Liver (tissue), 3 donors: ENCODE data around the gene ARHGAP6.

Source experiments
- JUND ChIP-seq, 2 donors: IDR thresholded peaks; 2 replicates each; pipeline ENCODE4 v1.6.1; 2016; ENCODE audit warnings: antibody characterized with exemption in 2 of 2
- RAD21 ChIP-seq, 2 donors: IDR thresholded peaks; 2 replicates each; pipeline ENCODE4 v1.6.1; 2016; ENCODE audit warnings: antibody characterized with exemption in 2 of 2, mild to moderate bottlenecking in 2 of 2
- TAF1 ChIP-seq: conservative IDR thresholded peaks from 2 replicates; pipeline ENCODE4 v1.6.1; 2016; ENCODE audit warnings: antibody characterized with exemption, mild to moderate bottlenecking
- YY1 ChIP-seq: IDR thresholded peaks from 2 replicates; pipeline ENCODE4 v1.6.1; 2016; ENCODE audit warnings: antibody characterized with exemption, mild to moderate bottlenecking
- TF ChIP-seq, protein P1 (sequence below): fragments of 150-350 bp; IDR thresholded peaks from 2 replicates; pipeline ENCODE4 v1.5.1; 2017; ENCODE audit warnings: improper control_type of control experiment, low read depth, low read length; ENCODE audit not compliant: missing input control
- TF ChIP-seq, protein P2 (sequence below): IDR thresholded peaks from 2 replicates; pipeline ENCODE4 v1.6.1; 2016; ENCODE audit warnings: antibody characterized with exemption
- TF ChIP-seq, protein P3 (sequence below): IDR thresholded peaks from 2 replicates; pipeline ENCODE4 v1.6.1; 2016; ENCODE audit warnings: antibody characterized with exemption, mild to moderate bottlenecking
- donor health status: healthy.
- donor health status: healthy.

DNA sequence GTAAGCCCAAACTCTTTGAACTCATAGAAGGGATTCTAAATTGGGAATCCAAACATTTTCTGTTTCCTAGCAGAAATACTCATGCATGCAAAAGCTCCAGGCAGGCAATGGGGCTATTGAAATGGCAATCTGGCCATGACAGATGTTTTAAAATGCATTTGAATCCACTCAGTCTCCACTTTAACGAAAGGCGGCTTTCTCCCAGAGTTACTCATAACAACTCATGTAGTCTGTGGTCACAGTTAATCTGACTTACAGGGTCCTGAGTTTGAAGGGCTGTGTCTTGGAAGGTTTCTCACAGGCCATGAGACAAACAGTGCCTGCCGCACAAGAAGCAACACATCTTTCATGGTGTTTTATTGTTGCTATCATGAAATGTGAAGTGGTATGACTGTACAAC is 186.8 kb downstream of the ARHGAP6 start:
- TF ChIP-seq, protein P1, sequence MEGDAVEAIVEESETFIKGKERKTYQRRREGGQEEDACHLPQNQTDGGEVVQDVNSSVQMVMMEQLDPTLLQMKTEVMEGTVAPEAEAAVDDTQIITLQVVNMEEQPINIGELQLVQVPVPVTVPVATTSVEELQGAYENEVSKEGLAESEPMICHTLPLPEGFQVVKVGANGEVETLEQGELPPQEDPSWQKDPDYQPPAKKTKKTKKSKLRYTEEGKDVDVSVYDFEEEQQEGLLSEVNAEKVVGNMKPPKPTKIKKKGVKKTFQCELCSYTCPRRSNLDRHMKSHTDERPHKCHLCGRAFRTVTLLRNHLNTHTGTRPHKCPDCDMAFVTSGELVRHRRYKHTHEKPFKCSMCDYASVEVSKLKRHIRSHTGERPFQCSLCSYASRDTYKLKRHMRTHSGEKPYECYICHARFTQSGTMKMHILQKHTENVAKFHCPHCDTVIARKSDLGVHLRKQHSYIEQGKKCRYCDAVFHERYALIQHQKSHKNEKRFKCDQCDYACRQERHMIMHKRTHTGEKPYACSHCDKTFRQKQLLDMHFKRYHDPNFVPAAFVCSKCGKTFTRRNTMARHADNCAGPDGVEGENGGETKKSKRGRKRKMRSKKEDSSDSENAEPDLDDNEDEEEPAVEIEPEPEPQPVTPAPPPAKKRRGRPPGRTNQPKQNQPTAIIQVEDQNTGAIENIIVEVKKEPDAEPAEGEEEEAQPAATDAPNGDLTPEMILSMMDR = no peak
- no peak for TF ChIP-seq RAD21 (IDR thresholded peaks at IDR 0.05)
- TF ChIP-seq, protein P2, sequence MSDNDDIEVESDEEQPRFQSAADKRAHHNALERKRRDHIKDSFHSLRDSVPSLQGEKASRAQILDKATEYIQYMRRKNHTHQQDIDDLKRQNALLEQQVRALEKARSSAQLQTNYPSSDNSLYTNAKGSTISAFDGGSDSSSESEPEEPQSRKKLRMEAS = no peak
- no peak for TF ChIP-seq JUND (IDR thresholded peaks at IDR 0.05)
- no peak for TF ChIP-seq TAF1
- no peak for TF ChIP-seq YY1
- TF ChIP-seq, protein P3, sequence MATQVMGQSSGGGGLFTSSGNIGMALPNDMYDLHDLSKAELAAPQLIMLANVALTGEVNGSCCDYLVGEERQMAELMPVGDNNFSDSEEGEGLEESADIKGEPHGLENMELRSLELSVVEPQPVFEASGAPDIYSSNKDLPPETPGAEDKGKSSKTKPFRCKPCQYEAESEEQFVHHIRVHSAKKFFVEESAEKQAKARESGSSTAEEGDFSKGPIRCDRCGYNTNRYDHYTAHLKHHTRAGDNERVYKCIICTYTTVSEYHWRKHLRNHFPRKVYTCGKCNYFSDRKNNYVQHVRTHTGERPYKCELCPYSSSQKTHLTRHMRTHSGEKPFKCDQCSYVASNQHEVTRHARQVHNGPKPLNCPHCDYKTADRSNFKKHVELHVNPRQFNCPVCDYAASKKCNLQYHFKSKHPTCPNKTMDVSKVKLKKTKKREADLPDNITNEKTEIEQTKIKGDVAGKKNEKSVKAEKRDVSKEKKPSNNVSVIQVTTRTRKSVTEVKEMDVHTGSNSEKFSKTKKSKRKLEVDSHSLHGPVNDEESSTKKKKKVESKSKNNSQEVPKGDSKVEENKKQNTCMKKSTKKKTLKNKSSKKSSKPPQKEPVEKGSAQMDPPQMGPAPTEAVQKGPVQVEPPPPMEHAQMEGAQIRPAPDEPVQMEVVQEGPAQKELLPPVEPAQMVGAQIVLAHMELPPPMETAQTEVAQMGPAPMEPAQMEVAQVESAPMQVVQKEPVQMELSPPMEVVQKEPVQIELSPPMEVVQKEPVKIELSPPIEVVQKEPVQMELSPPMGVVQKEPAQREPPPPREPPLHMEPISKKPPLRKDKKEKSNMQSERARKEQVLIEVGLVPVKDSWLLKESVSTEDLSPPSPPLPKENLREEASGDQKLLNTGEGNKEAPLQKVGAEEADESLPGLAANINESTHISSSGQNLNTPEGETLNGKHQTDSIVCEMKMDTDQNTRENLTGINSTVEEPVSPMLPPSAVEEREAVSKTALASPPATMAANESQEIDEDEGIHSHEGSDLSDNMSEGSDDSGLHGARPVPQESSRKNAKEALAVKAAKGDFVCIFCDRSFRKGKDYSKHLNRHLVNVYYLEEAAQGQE = no peak
